ENCODE results near the gene FUT7. TPM values are rescaled to one million over a fixed set of nuclear protein-coding genes. Genes with fewer than 3 reads are reported as not detected.

Gene FUT7
- total RNA-seq, 1 experiment from 2014 or later: not detected

DNA sequence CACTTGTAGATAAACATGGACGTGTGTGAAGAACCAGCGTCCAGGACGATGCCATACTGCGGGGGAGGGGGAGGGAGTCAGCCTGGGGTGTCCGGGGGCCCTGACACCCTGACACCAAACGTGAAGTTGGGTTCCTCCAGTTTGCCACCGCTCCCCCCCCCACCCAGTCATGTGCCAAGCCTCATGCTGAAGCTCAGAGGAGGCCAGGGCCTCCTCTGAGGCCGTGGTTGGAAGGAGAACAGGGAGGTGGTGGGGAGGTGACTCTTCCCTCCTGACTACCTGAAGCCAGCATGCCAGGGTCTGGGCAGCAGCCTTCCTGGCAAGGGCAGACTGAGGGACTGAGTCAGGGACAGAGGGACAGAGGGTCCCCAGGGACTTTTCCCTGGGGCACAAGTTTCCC is 20.4 kb upstream of the FUT7 start:
- H3K4me3 ChIP-seq (replicated peaks in 1 of 2; ENCODE audit: low read depth in 1 of 2, low read length in 2 of 2): no peak overlapping the region; a peak in 1 of 4 replicates
- ATAC-seq (no peak), DNase-seq (ENCODE audit: low read depth, low spot score) (no peak)
- no peaks in the 10 kb centered on the region for H3K79me2 ChIP-seq (ENCODE audit: insufficient read depth, low read length)
- POLR2A ChIA-PET: interaction anchor here (0.8 kb wide), 1 partner anchor 15 kb away, joined by 3 read pairs; no protein-coding TSS in a partner anchor
- BruUV-seq (replicated peaks): no TSS peak
- H3K9me3 ChIP-seq (ENCODE audit: control insufficient read depth in 1 of 2, insufficient read depth in 1 of 2, low read depth in 1 of 2, low read length in 2 of 2): no peaks in the 10 kb centered on the region
- H3K27ac ChIP-seq (ENCODE audit: low read depth, low read length): no peak overlapping the region
- H3K9ac ChIP-seq (ENCODE audit: low read length): no peak overlapping the region
- H4K20me1 ChIP-seq (ENCODE audit: insufficient read depth): no peaks in the 10 kb centered on the region
- TF ChIP-seq EZH2phosphoT487 (IDR thresholded peaks at IDR 0.05; ENCODE audit: borderline replicate concordance) (no peak), CEBPB (IDR thresholded peaks at IDR 0.05; ENCODE audit: low read depth) (no peak), EZH2 (IDR thresholded peaks at IDR 0.05) (no peak), CTCF (IDR thresholded peaks at IDR 0.05 in 2 of 3, conservative IDR thresholded peaks at IDR 0.05 in 1 of 3; ENCODE audit: borderline replicate concordance in 1 of 3, insufficient read depth in 1 of 3, low read depth in 2 of 3, low read length in 2 of 3) (no peak), SRF (IDR thresholded peaks at IDR 0.05; ENCODE audit: low read depth) (no peak), JUND (IDR thresholded peaks at IDR 0.05) (no peak), POLR2AphosphoS5 (IDR thresholded peaks at IDR 0.05; ENCODE audit: low read depth, low read length) (no peak), TCF7L2 (IDR thresholded peaks at IDR 0.05; ENCODE audit: borderline replicate concordance, extremely low read depth, insufficient read depth, insufficient read length) (no peak), POLR2A (IDR thresholded peaks at IDR 0.05; ENCODE audit: borderline replicate concordance, extremely low read depth, insufficient read depth, insufficient read length) (no peak), EGR1 (IDR thresholded peaks at IDR 0.05; ENCODE audit: low read depth) (no peak), SP1 (IDR thresholded peaks at IDR 0.05; ENCODE audit: low read depth) (no peak)
- TF ChIP-seq, protein P1, sequence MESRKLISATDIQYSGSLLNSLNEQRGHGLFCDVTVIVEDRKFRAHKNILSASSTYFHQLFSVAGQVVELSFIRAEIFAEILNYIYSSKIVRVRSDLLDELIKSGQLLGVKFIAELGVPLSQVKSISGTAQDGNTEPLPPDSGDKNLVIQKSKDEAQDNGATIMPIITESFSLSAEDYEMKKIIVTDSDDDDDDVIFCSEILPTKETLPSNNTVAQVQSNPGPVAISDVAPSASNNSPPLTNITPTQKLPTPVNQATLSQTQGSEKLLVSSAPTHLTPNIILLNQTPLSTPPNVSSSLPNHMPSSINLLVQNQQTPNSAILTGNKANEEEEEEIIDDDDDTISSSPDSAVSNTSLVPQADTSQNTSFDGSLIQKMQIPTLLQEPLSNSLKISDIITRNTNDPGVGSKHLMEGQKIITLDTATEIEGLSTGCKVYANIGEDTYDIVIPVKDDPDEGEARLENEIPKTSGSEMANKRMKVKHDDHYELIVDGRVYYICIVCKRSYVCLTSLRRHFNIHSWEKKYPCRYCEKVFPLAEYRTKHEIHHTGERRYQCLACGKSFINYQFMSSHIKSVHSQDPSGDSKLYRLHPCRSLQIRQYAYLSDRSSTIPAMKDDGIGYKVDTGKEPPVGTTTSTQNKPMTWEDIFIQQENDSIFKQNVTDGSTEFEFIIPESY (IDR thresholded peaks at IDR 0.05; ENCODE audit: extremely low read depth, insufficient replicate concordance, low read length): no peak
- TF ChIP-seq, protein P2, sequence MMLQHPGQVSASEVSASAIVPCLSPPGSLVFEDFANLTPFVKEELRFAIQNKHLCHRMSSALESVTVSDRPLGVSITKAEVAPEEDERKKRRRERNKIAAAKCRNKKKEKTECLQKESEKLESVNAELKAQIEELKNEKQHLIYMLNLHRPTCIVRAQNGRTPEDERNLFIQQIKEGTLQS (IDR thresholded peaks at IDR 0.05): no peak
- no peaks in the 10 kb centered on the region for H3K36me3 ChIP-seq (ENCODE audit: control insufficient read depth in 1 of 2, insufficient read depth in 2 of 2, low read length in 2 of 2)
- no peaks in the 10 kb centered on the region for H3K9me2 ChIP-seq (ENCODE audit: insufficient read depth)
- no peaks in the 10 kb centered on the region for H3K27me3 ChIP-seq (ENCODE audit: insufficient read depth, low read length)
- intact Hi-C loops (cut with micrococcal nuclease): no loop called here
- peak overlapping the region; percentile 95 for H3K4me2 ChIP-seq (ENCODE audit: low read length)
- H2AFZ ChIP-seq (ENCODE audit: low read depth, low read length, poor library complexity, severe bottlenecking): no peak overlapping the region
- CTCF ChIA-PET: interaction anchor here (0.8 to 4.3 kb wide), 6 partner anchors 12 to 184 kb away, joined by 3 to 22 read pairs (median 4); no protein-coding TSS in a partner anchor
- H3K4me1 ChIP-seq (ENCODE audit: control insufficient read depth in 1 of 2, insufficient read depth in 2 of 2, low read length in 2 of 2): peaks cover 17 to 34% of the 10 kb centered on the region in 2 experiments
- RAD21 ChIA-PET (ENCODE audit: low non-redundant PET in 1 of 2, low total read pairs in 2 of 2, uncharacterized antibody in 2 of 2, unreplicated experiment in 2 of 2): no interaction called here
